Measurements from ENCODE around the gene TUT4. TPM values are rescaled to one million over a fixed set of nuclear protein-coding genes. Genes with fewer than 3 reads are reported as not detected.

The TUT4 gene
- total RNA-seq, 1 experiment from 2014 or later = 37.4 TPM

GRCh38 chr1:52502789-52503188 is 50.1 kb downstream of the TUT4 start:
- Histone ChIP-seq H3K9ac (ENCODE audit: low read length) (no peak overlapping the region), H3K4me2 (ENCODE audit: low read length) (no peak overlapping the region), H3K4me3 (ENCODE audit: low read length) (no peak overlapping the region), H3K9me3 (ENCODE audit: low read length) (no peaks in the 10 kb centered on the region), H3K79me2 (ENCODE audit: low read length) (no peaks in the 10 kb centered on the region), H3K36me3 (ENCODE audit: low read depth, low read length) (no peaks in the 10 kb centered on the region; the same call in 1 of the 2 replicates), H3K27me3 (ENCODE audit: low read length) (no peaks in the 10 kb centered on the region), H3K4me1 (ENCODE audit: insufficient read depth, low read length) (no peaks in the 10 kb centered on the region), H3F3A (ENCODE audit: low read length, unreplicated experiment) (no peaks in the 10 kb centered on the region), H3K27ac (ENCODE audit: low read length) (no peak overlapping the region), H2AFZ (ENCODE audit: low read length) (no peak overlapping the region), H4K20me1 (ENCODE audit: low read length) (no peaks in the 10 kb centered on the region), H3K9me2 (replicated peaks; ENCODE audit: low read length) (no peaks in the 10 kb centered on the region)
- intact Hi-C loops (cut with micrococcal nuclease) = no loop called here
- DNase-seq (no peak), ATAC-seq (no peak)
- TF ChIP-seq EZH2 (IDR thresholded peaks at IDR 0.05; ENCODE audit: low read length, unreplicated experiment) (no peak), CTCF (conservative IDR thresholded peaks at IDR 0.05; ENCODE audit: low read depth, low read length) (no peak), EZH2phosphoT487 (IDR thresholded peaks at IDR 0.05; ENCODE audit: borderline replicate concordance, low read length) (no peak)
- POLR2A ChIA-PET (ENCODE audit: unreplicated experiment) = no interaction called here
- no TSS peak for BruUV-seq (replicated peaks)
- CTCF ChIA-PET = interaction anchor here (0.6 kb wide), 1 partner anchor 450 kb away, joined by 4 read pairs; no protein-coding TSS in a partner anchor

- no peaks in the 10 kb centered on the region for H3K9me2 ChIP-seq (replicated peaks; ENCODE audit: low read length)
- H3K9ac ChIP-seq (ENCODE audit: low read length) = no peak overlapping the region
- no peak overlapping the region for H3K4me3 ChIP-seq (ENCODE audit: low read length)
- BruUV-seq (replicated peaks) = no TSS peak
- no peak for TF ChIP-seq CTCF (conservative IDR thresholded peaks at IDR 0.05; ENCODE audit: low read depth, low read length)
- TF ChIP-seq EZH2phosphoT487 (IDR thresholded peaks at IDR 0.05; ENCODE audit: borderline replicate concordance, low read length) = no peak
- TF ChIP-seq EZH2 (IDR thresholded peaks at IDR 0.05; ENCODE audit: low read length, unreplicated experiment) = no peak
- intact Hi-C loops (cut with micrococcal nuclease) = no loop called here
- peaks cover 6% of the 10 kb centered on the region; the same call in 1 of the 2 replicates for H3K36me3 ChIP-seq (ENCODE audit: low read depth, low read length)
- H3F3A ChIP-seq (ENCODE audit: low read length, unreplicated experiment) = no peaks in the 10 kb centered on the region
- no peaks in the 10 kb centered on the region for H3K9me3 ChIP-seq (ENCODE audit: low read length)
- ChIA-PET POLR2A (ENCODE audit: unreplicated experiment) (no interaction called here), CTCF (no interaction called here)
- H3K79me2 ChIP-seq (ENCODE audit: low read length) = no peaks in the 10 kb centered on the region
- no peaks in the 10 kb centered on the region for H3K4me1 ChIP-seq (ENCODE audit: insufficient read depth, low read length)
- H3K4me2 ChIP-seq (ENCODE audit: low read length) = no peak overlapping the region
- DNase-seq (no peak), ATAC-seq (no peak)
- no peaks in the 10 kb centered on the region for H4K20me1 ChIP-seq (ENCODE audit: low read length)
- no peak overlapping the region for H2AFZ ChIP-seq (ENCODE audit: low read length)
- no peak overlapping the region for H3K27ac ChIP-seq (ENCODE audit: low read length)
- no peaks in the 10 kb centered on the region for H3K27me3 ChIP-seq (ENCODE audit: low read length)
Observed at GRCh38 chr1:52487632-52488031, 65.3 kb downstream of the TUT4 start.

GRCh38 chr1:52482326-52483004 is 70.4 kb downstream of the TUT4 start:
- H3K9me2 ChIP-seq (replicated peaks; ENCODE audit: low read length) = no peaks in the 10 kb centered on the region
- no peak for ATAC-seq
- H3F3A ChIP-seq (ENCODE audit: low read length, unreplicated experiment) = no peaks in the 10 kb centered on the region
- DNase-seq = no peak
- intact Hi-C loops (cut with micrococcal nuclease) = no loop called here
- H2AFZ ChIP-seq (ENCODE audit: low read length) = no peak overlapping the region
- no peaks in the 10 kb centered on the region for H3K9me3 ChIP-seq (ENCODE audit: low read length)
- no peaks in the 10 kb centered on the region for H3K4me1 ChIP-seq (ENCODE audit: insufficient read depth, low read length)
- no peak overlapping the region for H3K9ac ChIP-seq (ENCODE audit: low read length)
- no peak overlapping the region for H3K27ac ChIP-seq (ENCODE audit: low read length)
- no peaks in the 10 kb centered on the region for H3K79me2 ChIP-seq (ENCODE audit: low read length)
- CTCF ChIA-PET = no interaction called here
- no TSS peak for BruUV-seq (replicated peaks)
- H4K20me1 ChIP-seq (ENCODE audit: low read length) = no peaks in the 10 kb centered on the region
- no peak overlapping the region for H3K4me2 ChIP-seq (ENCODE audit: low read length)
- POLR2A ChIA-PET (ENCODE audit: unreplicated experiment) = no interaction called here
- H3K36me3 ChIP-seq (ENCODE audit: low read depth, low read length) = peaks cover 6% of the 10 kb centered on the region; the same call in 1 of the 2 replicates
- no peaks in the 10 kb centered on the region for H3K27me3 ChIP-seq (ENCODE audit: low read length)
- TF ChIP-seq EZH2phosphoT487 (IDR thresholded peaks at IDR 0.05; ENCODE audit: borderline replicate concordance, low read length) (no peak), CTCF (conservative IDR thresholded peaks at IDR 0.05; ENCODE audit: low read depth, low read length) (no peak), EZH2 (IDR thresholded peaks at IDR 0.05; ENCODE audit: low read length, unreplicated experiment) (no peak)
- no peak overlapping the region for H3K4me3 ChIP-seq (ENCODE audit: low read length)
